Astrocyte (in vitro differentiated cells and primary cell): ENCODE data around the gene UBP1. TPM values are rescaled to one million over a fixed set of nuclear protein-coding genes. Genes with fewer than 3 reads are reported as not detected.
A peak's percentile ranks its signal among the peaks of the same experiment; 100 is the strongest.

Experiments used
- DNase-seq: peaks from one replicate; pipeline ENCODE4 v3.0.0-alpha.2; 2010; ENCODE audit warnings: low read depth
- FAIRE-seq: peaks from 2 replicates; lab custom pipeline; 2011; peaks lifted over from hg19 to GRCh38; lab: Jason Lieb, UNC
- H2AFZ ChIP-seq: 2 replicates; pipeline ENCODE4 v1.6.0; 2012; ENCODE audit warnings: low read depth, low read length, inconsistent platforms
- H3K27ac ChIP-seq: 2 replicates; pipeline ENCODE4 v1.5.1; 2011; ENCODE audit warnings: low read depth, low read length, inconsistent platforms
- H3K27me3 ChIP-seq: 2 replicates; pipeline ENCODE4 v1.6.0; 2011; ENCODE audit warnings: low read length, inconsistent platforms; ENCODE audit not compliant: insufficient read depth
- H3K36me3 ChIP-seq: 2 replicates; pipeline ENCODE4 v1.5.1; 2011; ENCODE audit warnings: low read length, inconsistent platforms; ENCODE audit not compliant: insufficient read depth
- H3K4me1 ChIP-seq: 2 replicates; pipeline ENCODE4 v1.5.1; 2011; ENCODE audit warnings: low read length, inconsistent platforms; ENCODE audit not compliant: insufficient read depth
- H3K4me2 ChIP-seq: 2 replicates; pipeline ENCODE4 v1.6.0; 2012; ENCODE audit warnings: low read length, inconsistent platforms
- H3K4me3 ChIP-seq: 2 replicates; pipeline ENCODE4 v1.5.1; 2011; ENCODE audit warnings: low read depth, mild to moderate bottlenecking, low read length, inconsistent platforms; ENCODE audit not compliant: insufficient read depth
- H3K79me2 ChIP-seq: 2 replicates; pipeline ENCODE4 v1.6.0; 2012; ENCODE audit warnings: mild to moderate bottlenecking, low read length, inconsistent platforms; ENCODE audit not compliant: insufficient read depth
- H3K9ac ChIP-seq: 2 replicates; pipeline ENCODE4 v1.6.0; 2012; ENCODE audit warnings: mild to moderate bottlenecking, low read length, inconsistent platforms
- H3K9me3 ChIP-seq: 2 replicates; pipeline ENCODE4 v1.5.1; 2012; ENCODE audit warnings: low read depth, mild to moderate bottlenecking, low read length, inconsistent platforms; ENCODE audit not compliant: insufficient read depth
- H4K20me1 ChIP-seq: 2 replicates; pipeline ENCODE4 v1.6.0; 2012; ENCODE audit warnings: low read length, inconsistent platforms; ENCODE audit not compliant: insufficient read depth
- H3K27ac Mint-ChIP-seq: one replicate; pipeline ENCODE4 v1.8.0; 2021; ENCODE audit warnings: mild to moderate bottlenecking, mixed read lengths; ENCODE audit not compliant: unreplicated experiment
- H3K27me3 Mint-ChIP-seq: one replicate; pipeline ENCODE4 v1.8.0; 2021; ENCODE audit warnings: low read depth, mixed read lengths; ENCODE audit not compliant: unreplicated experiment
- H3K36me3 Mint-ChIP-seq: one replicate; pipeline ENCODE4 v1.8.0; 2021; ENCODE audit warnings: low read depth, mixed read lengths; ENCODE audit not compliant: unreplicated experiment
- H3K4me1 Mint-ChIP-seq: one replicate; pipeline ENCODE4 v1.8.0; 2021; ENCODE audit warnings: low read depth, mixed read lengths; ENCODE audit not compliant: unreplicated experiment
- H3K4me3 Mint-ChIP-seq: one replicate; pipeline ENCODE4 v1.8.0; 2021; ENCODE audit warnings: mild to moderate bottlenecking, moderate library complexity, mixed read lengths; ENCODE audit not compliant: unreplicated experiment
- H3K9me3 Mint-ChIP-seq: one replicate; pipeline ENCODE4 v1.8.0; 2021; ENCODE audit warnings: mild to moderate bottlenecking, mixed read lengths; ENCODE audit not compliant: unreplicated experiment
- EZH2 ChIP-seq: IDR thresholded peaks from 2 replicates; pipeline ENCODE4 v1.6.1; 2012; ENCODE audit warnings: mild to moderate bottlenecking, low read length, inconsistent platforms; ENCODE audit not compliant: insufficient read depth
- total RNA-seq: library from RNA; stranded (reverse); gene quantifications from 2 replicates; pipeline ENCODE4 v1.2.1, GENCODE V29; 2021
- TF ChIP-seq, protein P1 (sequence below): IDR thresholded peaks from 2 replicates; pipeline ENCODE4 v1.5.1; 2011; ENCODE audit warnings: low read depth, mild to moderate bottlenecking, inconsistent platforms, low read length, moderate library complexity; ENCODE audit not compliant: insufficient read depth

UBP1 gene
- total RNA-seq, 1 donor from 2014 or later: 79.3 TPM

DNA sequence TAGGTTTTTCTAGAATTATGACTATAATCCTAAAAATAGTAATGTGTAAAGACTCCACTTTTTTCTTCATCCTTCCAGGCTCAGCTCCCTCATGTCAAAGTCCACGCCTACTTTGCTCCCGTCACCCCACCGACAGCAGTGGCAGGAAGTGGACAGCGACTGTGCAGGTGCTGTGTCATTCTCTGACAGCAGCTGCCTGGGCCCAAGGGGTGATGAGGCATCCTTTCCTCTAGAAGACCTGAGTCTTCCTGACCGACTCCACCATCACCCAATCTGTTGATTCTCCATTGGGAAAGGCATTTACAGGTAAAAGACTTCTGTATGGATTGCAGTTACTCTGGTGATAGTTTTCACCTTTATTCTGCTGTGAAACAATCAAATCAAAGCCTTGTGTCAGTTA is 54.8 kb downstream of the UBP1 start:
- peaks cover 15% of the 10 kb centered on the region for H3K36me3 Mint-ChIP-seq
- no peak overlapping the region for H3K4me3 Mint-ChIP-seq
- no peak for DNase-seq
- peaks cover 6% of the 10 kb centered on the region for H3K4me1 Mint-ChIP-seq
- no peaks in the 10 kb centered on the region for H3K9me3 ChIP-seq
- H4K20me1 ChIP-seq: peaks cover 6% of the 10 kb centered on the region
- H3K9me3 Mint-ChIP-seq: no peaks in the 10 kb centered on the region
- no peaks in the 10 kb centered on the region for H3K27me3 ChIP-seq
- no peaks in the 10 kb centered on the region for H3K4me1 ChIP-seq
- H3K27ac ChIP-seq: no peak overlapping the region
- no peak overlapping the region for H3K9ac ChIP-seq
- no peak overlapping the region for H2AFZ ChIP-seq
- no peak overlapping the region for H3K4me3 ChIP-seq
- TF ChIP-seq, protein P1, sequence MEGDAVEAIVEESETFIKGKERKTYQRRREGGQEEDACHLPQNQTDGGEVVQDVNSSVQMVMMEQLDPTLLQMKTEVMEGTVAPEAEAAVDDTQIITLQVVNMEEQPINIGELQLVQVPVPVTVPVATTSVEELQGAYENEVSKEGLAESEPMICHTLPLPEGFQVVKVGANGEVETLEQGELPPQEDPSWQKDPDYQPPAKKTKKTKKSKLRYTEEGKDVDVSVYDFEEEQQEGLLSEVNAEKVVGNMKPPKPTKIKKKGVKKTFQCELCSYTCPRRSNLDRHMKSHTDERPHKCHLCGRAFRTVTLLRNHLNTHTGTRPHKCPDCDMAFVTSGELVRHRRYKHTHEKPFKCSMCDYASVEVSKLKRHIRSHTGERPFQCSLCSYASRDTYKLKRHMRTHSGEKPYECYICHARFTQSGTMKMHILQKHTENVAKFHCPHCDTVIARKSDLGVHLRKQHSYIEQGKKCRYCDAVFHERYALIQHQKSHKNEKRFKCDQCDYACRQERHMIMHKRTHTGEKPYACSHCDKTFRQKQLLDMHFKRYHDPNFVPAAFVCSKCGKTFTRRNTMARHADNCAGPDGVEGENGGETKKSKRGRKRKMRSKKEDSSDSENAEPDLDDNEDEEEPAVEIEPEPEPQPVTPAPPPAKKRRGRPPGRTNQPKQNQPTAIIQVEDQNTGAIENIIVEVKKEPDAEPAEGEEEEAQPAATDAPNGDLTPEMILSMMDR: no peak
- no peak for TF ChIP-seq EZH2
- H3K4me2 ChIP-seq: no peak overlapping the region
- H3K36me3 ChIP-seq: peaks cover 47% of the 10 kb centered on the region
- no peaks in the 10 kb centered on the region for H3K79me2 ChIP-seq
- peak; percentile 26 for FAIRE-seq
- H3K27ac Mint-ChIP-seq: no peak overlapping the region
- H3K27me3 Mint-ChIP-seq: no peaks in the 10 kb centered on the region

DNA sequence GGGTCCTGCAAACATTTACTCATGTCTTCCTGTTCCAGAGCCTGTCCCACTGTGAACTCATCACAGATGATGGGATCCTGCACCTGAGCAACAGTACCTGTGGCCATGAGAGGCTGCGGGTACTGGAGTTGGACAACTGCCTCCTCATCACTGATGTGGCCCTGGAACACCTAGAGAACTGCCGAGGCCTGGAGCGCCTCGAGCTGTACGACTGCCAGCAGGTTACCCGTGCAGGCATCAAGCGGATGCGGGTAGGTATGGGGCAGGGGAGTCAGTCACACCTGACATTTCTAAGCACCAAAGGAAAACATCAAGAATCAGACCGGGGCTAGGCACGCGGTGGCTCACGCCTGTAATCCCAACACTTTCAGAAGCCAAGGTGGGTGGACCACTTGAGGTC is 56.3 kb downstream of the UBP1 start:
- Mint-ChIP-seq H3K27me3 (no peaks in the 10 kb centered on the region), H3K36me3 (peaks cover 18% of the 10 kb centered on the region), H3K4me1 (peaks cover 6% of the 10 kb centered on the region), H3K9me3 (no peaks in the 10 kb centered on the region), H3K27ac (no peak overlapping the region), H3K4me3 (no peak overlapping the region)
- no peaks in the 10 kb centered on the region for H3K79me2 ChIP-seq
- H3K27ac ChIP-seq: no peak overlapping the region
- FAIRE-seq (no peak), DNase-seq (no peak)
- no peak overlapping the region for H3K9ac ChIP-seq
- no peaks in the 10 kb centered on the region for H3K27me3 ChIP-seq
- H3K9me3 ChIP-seq: no peaks in the 10 kb centered on the region
- no peak overlapping the region for H2AFZ ChIP-seq
- H3K36me3 ChIP-seq: peaks cover 37% of the 10 kb centered on the region
- no peaks in the 10 kb centered on the region for H3K4me1 ChIP-seq
- H3K4me2 ChIP-seq: no peak overlapping the region
- no peak for TF ChIP-seq EZH2
- TF ChIP-seq, protein P1: no peak
- peaks cover 6% of the 10 kb centered on the region for H4K20me1 ChIP-seq
- no peak overlapping the region for H3K4me3 ChIP-seq

DNA sequence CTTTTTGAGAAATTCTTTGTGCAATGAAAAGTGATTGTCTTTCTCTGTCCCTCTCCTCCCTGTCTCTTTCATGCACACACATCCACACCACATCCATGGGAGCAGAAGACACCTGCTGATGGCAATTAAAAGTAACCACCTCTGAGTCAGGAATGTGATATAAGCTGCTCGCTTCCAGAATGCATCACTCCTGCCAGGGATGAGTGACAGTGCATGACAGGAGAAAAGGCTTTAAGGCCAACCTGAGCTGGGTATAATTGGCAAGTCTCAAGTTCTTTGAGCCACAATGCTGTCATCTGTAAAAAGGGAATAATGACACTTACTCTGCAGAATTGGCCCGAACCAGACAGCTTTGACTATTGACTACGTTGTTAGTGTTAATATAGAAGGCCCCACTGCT is 59.6 kb downstream of the UBP1 start:
- Histone ChIP-seq H3K79me2 (no peaks in the 10 kb centered on the region), H3K9ac (no peak overlapping the region), H4K20me1 (peaks cover 6% of the 10 kb centered on the region), H3K27me3 (no peaks in the 10 kb centered on the region), H2AFZ (no peak overlapping the region), H3K4me3 (no peak overlapping the region), H3K4me1 (no peaks in the 10 kb centered on the region), H3K27ac (no peak overlapping the region), H3K4me2 (no peak overlapping the region), H3K9me3 (no peaks in the 10 kb centered on the region), H3K36me3 (peaks cover 21% of the 10 kb centered on the region)
- no peak for DNase-seq
- FAIRE-seq: no peak
- Mint-ChIP-seq H3K4me3 (no peak overlapping the region), H3K27me3 (no peaks in the 10 kb centered on the region), H3K4me1 (peaks cover 7% of the 10 kb centered on the region), H3K27ac (no peak overlapping the region), H3K36me3 (peaks cover 27% of the 10 kb centered on the region), H3K9me3 (no peaks in the 10 kb centered on the region)
- no peak for TF ChIP-seq EZH2
- TF ChIP-seq, protein P1: no peak
